Measurements from ENCODE around the gene HOXC5. TPM values are rescaled to one million over a fixed set of nuclear protein-coding genes. Genes with fewer than 3 reads are reported as not detected.

The HOXC5 gene
- total RNA-seq, 1 donor from 2014 or later: not detected

DNA sequence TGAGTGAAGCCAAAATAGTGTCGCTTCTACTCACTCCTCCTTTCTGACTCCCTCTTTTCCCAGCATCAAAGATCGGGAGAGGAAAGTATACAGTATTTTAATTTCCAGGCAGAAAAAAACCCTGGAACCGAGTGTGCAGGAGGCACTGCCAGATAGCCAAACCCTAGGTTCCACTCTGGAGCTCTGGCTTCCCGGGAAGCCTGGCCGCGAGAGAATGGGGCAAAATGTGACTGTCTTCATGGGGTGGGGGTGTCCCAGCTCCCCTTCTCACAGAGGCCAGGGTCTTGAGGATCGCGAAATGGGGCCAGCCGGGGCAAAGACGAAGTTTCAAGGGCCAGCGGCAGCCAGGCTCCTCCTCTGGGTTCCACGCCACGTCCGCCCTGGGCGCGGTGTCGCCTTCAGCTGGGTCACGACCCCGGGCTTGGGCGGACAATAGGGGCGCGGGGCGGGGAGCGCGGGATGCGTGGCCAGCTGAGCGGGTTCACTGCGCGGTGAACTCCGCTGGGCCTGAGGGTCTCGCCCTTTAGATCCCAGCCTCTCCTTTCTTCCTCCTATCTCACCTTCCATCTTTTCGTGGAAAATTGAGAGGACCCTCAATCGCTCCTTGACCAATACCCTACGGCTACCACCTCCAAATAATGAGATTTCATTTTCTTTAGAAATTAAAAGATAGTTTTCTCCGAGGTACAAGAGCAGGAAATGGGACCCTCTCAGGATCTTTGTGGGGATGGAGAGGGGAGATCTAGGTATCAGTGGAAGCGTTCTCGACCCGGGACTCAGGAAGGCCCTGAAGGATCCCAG, 27.5 kb downstream of the HOXC5 start:
- Mint-ChIP-seq H3K27me3 (ENCODE audit: unreplicated experiment) (peaks cover 35% of the 10 kb centered on the region), H3K4me1 (ENCODE audit: low read depth, unreplicated experiment) (no peaks in the 10 kb centered on the region), H3K4me3 (ENCODE audit: unreplicated experiment) (no peak overlapping the region), H3K36me3 (ENCODE audit: unreplicated experiment) (no peaks in the 10 kb centered on the region), H3K9me3 (ENCODE audit: unreplicated experiment) (peaks cover 2% of the 10 kb centered on the region), H3K27ac (ENCODE audit: unreplicated experiment) (no peak overlapping the region)
- TF ChIP-seq, protein P1, sequence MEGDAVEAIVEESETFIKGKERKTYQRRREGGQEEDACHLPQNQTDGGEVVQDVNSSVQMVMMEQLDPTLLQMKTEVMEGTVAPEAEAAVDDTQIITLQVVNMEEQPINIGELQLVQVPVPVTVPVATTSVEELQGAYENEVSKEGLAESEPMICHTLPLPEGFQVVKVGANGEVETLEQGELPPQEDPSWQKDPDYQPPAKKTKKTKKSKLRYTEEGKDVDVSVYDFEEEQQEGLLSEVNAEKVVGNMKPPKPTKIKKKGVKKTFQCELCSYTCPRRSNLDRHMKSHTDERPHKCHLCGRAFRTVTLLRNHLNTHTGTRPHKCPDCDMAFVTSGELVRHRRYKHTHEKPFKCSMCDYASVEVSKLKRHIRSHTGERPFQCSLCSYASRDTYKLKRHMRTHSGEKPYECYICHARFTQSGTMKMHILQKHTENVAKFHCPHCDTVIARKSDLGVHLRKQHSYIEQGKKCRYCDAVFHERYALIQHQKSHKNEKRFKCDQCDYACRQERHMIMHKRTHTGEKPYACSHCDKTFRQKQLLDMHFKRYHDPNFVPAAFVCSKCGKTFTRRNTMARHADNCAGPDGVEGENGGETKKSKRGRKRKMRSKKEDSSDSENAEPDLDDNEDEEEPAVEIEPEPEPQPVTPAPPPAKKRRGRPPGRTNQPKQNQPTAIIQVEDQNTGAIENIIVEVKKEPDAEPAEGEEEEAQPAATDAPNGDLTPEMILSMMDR (IDR thresholded peaks at IDR 0.05; ENCODE audit: partially characterized antibody, unreplicated experiment): no peak
- DNase-seq: no peak

DNA sequence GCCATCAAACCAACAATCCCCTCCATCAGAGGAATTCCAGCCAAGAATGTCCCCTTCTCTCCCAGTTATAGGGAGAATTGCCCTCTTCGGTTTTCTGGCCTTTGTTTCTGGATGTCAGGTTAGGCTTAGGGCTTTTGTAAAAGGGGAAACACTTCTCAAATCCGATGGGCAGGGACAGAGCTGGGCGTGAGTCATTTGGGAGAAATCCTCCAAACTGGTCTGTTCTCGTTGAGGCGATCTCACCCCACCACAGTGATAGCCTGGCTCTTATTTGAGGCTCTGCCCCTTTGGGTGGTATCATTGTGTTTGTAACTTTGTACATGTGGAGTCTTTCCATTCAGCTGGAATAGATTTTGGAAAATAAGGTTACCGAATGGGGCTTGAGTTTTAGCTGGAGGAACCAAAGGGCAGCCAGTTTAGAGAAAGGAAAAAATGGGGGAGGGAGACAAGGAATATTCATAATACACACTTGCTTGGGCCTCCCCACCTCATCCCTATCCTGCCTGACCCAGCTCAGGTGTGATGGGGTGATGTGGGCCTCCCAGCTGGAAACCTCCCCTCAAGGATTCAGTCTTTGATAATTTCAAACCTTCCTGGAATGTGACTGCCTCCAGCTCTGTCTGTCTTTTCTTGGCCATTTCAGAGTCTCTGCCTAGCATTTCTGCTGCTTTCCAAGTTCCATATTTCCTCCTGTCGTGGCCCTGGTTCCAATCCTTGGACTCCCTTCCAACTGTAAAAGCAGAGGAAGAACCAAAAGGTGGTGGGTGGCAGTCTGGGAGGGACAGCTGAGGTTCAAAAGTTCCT, 28.3 kb downstream of the HOXC5 start:
- no peak for DNase-seq
- no peaks in the 10 kb centered on the region for H3K36me3 Mint-ChIP-seq (ENCODE audit: unreplicated experiment)
- H3K27me3 Mint-ChIP-seq (ENCODE audit: unreplicated experiment): peaks cover 37% of the 10 kb centered on the region
- peaks cover 2% of the 10 kb centered on the region for H3K9me3 Mint-ChIP-seq (ENCODE audit: unreplicated experiment)
- H3K4me1 Mint-ChIP-seq (ENCODE audit: low read depth, unreplicated experiment): no peaks in the 10 kb centered on the region
- TF ChIP-seq, protein P1 (IDR thresholded peaks at IDR 0.05; ENCODE audit: partially characterized antibody, unreplicated experiment): no peak
- H3K4me3 Mint-ChIP-seq (ENCODE audit: unreplicated experiment): no peak overlapping the region
- no peak overlapping the region for H3K27ac Mint-ChIP-seq (ENCODE audit: unreplicated experiment)

DNA sequence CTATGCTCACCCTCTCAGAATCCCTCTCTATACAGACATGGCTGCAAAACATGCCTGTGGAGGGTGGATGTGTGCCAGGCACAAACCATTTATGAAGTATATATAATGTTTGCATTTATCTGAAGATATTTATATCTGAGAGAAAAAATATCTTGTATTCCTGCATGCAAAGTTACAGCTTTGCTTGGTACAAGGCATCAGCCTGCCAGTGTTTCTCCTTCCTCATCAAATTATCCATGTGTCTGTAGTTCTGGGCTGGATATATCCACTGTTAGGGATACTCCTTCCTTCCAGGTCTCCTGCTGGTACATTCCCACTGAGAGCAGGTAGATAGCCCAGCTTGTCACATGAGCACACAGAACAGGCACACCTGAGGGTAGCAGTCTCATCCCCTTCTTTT, 32.8 kb downstream of the HOXC5 start:
- peaks cover 18% of the 10 kb centered on the region for H3K27me3 Mint-ChIP-seq (ENCODE audit: unreplicated experiment)

DNA sequence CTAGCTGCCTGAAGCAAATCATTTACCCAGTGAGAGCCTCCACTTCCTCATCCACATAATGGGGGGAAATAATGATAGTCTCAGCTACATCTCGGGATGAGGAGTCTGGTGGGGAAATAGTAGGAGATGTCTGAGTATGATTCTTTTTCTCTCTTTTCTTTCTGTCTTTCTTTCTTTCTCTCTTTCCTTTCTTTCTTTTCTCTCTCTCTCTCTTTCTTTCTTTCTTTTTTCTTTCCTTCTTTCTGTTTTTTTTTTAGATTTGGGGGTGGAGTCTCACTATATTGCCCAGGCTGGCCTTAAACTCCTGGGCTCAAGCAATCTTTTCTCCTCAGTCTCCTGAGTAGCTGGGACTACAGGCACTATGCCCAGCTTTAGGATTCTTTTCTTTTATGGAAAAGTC, 33.6 kb downstream of the HOXC5 start:
- Mint-ChIP-seq H3K4me3 (ENCODE audit: unreplicated experiment) (no peak overlapping the region), H3K27ac (ENCODE audit: unreplicated experiment) (no peak overlapping the region), H3K9me3 (ENCODE audit: unreplicated experiment) (peaks cover 2% of the 10 kb centered on the region), H3K4me1 (ENCODE audit: low read depth, unreplicated experiment) (peaks cover 2% of the 10 kb centered on the region), H3K36me3 (ENCODE audit: unreplicated experiment) (no peaks in the 10 kb centered on the region), H3K27me3 (ENCODE audit: unreplicated experiment) (peaks cover 22% of the 10 kb centered on the region)
- no peak for DNase-seq
- TF ChIP-seq, protein P1 (IDR thresholded peaks at IDR 0.05; ENCODE audit: partially characterized antibody, unreplicated experiment): no peak

More for the DNA sequence above, 32.8 kb downstream of the HOXC5 start:
- H3K4me1 Mint-ChIP-seq (ENCODE audit: low read depth, unreplicated experiment): no peaks in the 10 kb centered on the region
- no peak overlapping the region for H3K4me3 Mint-ChIP-seq (ENCODE audit: unreplicated experiment)
- DNase-seq: no peak
- no peak overlapping the region for H3K27ac Mint-ChIP-seq (ENCODE audit: unreplicated experiment)
- TF ChIP-seq, protein P1 (IDR thresholded peaks at IDR 0.05; ENCODE audit: partially characterized antibody, unreplicated experiment): no peak
- peaks cover 2% of the 10 kb centered on the region for H3K9me3 Mint-ChIP-seq (ENCODE audit: unreplicated experiment)
- H3K36me3 Mint-ChIP-seq (ENCODE audit: unreplicated experiment): no peaks in the 10 kb centered on the region
